H9 (cell line): ENCODE data around the gene PTPRN2. TPM values are rescaled to one million over a fixed set of nuclear protein-coding genes. Genes with fewer than 3 reads are reported as not detected.

ENCODE experiments used
- DNase-seq: peaks from one replicate; pipeline ENCODE4 v3.0.0-alpha.2; 2017
- H2AFZ ChIP-seq: one replicate; pipeline ENCODE4 v1.6.1; 2013; ENCODE audit warnings: mild to moderate bottlenecking, low read length, control low read depth, moderate library complexity
- H2AK5ac ChIP-seq: 2 replicates; pipeline ENCODE4 v1.6.1; 2013; ENCODE audit warnings: low read length, control low read depth, mixed read lengths; ENCODE audit not compliant: insufficient read length
- H2BK120ac ChIP-seq: one replicate; pipeline ENCODE4 v1.6.1; 2013; ENCODE audit warnings: low read depth, mild to moderate bottlenecking, low read length, control low read depth, inconsistent platforms; ENCODE audit not compliant: poor library complexity, severe bottlenecking
- H2BK12ac ChIP-seq: 2 replicates; pipeline ENCODE4 v1.6.1; 2013; ENCODE audit warnings: low read length, control low read depth, mixed read lengths, low read depth; ENCODE audit not compliant: insufficient read length
- H2BK15ac ChIP-seq: 2 replicates; pipeline ENCODE4 v1.6.1; 2013; ENCODE audit warnings: low read depth, low read length, control low read depth
- H2BK20ac ChIP-seq: one replicate; pipeline ENCODE4 v1.6.1; 2013; ENCODE audit warnings: low read depth, mild to moderate bottlenecking, low read length, control low read depth, inconsistent platforms; ENCODE audit not compliant: poor library complexity, severe bottlenecking
- H2BK5ac ChIP-seq: 2 replicates; pipeline ENCODE4 v1.6.1; 2013; ENCODE audit warnings: low read length, control low read depth, mixed read lengths; ENCODE audit not compliant: insufficient read length
- H3K14ac ChIP-seq: 2 replicates; pipeline ENCODE4 v1.6.1; 2013; ENCODE audit warnings: low read length, control low read depth; ENCODE audit not compliant: insufficient read depth
- H3K18ac ChIP-seq: 2 replicates; pipeline ENCODE4 v1.6.1; 2013; ENCODE audit warnings: low read depth, mild to moderate bottlenecking, mixed read lengths, low read length, control low read depth; ENCODE audit not compliant: insufficient read length
- H3K23ac ChIP-seq: 2 replicates; pipeline ENCODE4 v1.6.1; 2013; ENCODE audit warnings: low read length, control low read depth, mixed read lengths, low read depth; ENCODE audit not compliant: insufficient read length
- H3K23me2 ChIP-seq: 2 replicates; pipeline ENCODE4 v1.6.1; 2013; ENCODE audit warnings: low read depth, mild to moderate bottlenecking, mixed read lengths, low read length, control low read depth; ENCODE audit not compliant: insufficient read length, poor library complexity, severe bottlenecking
- H3K27ac ChIP-seq: 2 replicates; pipeline ENCODE4 v1.5.1; 2013; ENCODE audit warnings: low read length, control low read depth, mixed read lengths, low read depth; ENCODE audit not compliant: insufficient read length
- H3K27me3 ChIP-seq: 2 replicates; pipeline ENCODE4 v1.6.1; 2013; ENCODE audit warnings: low read length, control low read depth, inconsistent platforms; ENCODE audit not compliant: insufficient read depth
- H3K4ac ChIP-seq: 2 replicates; pipeline ENCODE4 v1.6.1; 2013; ENCODE audit warnings: low read depth, mild to moderate bottlenecking, control low read depth, inconsistent platforms, low read length, moderate library complexity
- H3K4me1 ChIP-seq: 2 replicates; pipeline ENCODE4 v1.6.1; 2013; ENCODE audit warnings: low read length, control low read depth, inconsistent platforms; ENCODE audit not compliant: insufficient read depth
- H3K4me2 ChIP-seq: 2 replicates; pipeline ENCODE4 v1.6.1; 2013; ENCODE audit warnings: low read length, control low read depth, mixed read lengths; ENCODE audit not compliant: insufficient read length, insufficient read depth
- H3K56ac ChIP-seq: 2 replicates; pipeline ENCODE4 v1.6.1; 2013; ENCODE audit warnings: low read depth, mild to moderate bottlenecking, mixed read lengths, low read length, control low read depth; ENCODE audit not compliant: insufficient read length
- H3K79me1 ChIP-seq: 2 replicates; pipeline ENCODE4 v1.6.1; 2013; ENCODE audit warnings: low read depth, mild to moderate bottlenecking, moderate library complexity, low read length, control low read depth, inconsistent platforms; ENCODE audit not compliant: insufficient read depth, poor library complexity, severe bottlenecking
- H3K79me2 ChIP-seq: 2 replicates; pipeline ENCODE4 v1.6.1; 2013; ENCODE audit warnings: low read length, control low read depth, inconsistent platforms; ENCODE audit not compliant: insufficient read depth
- H3K9ac ChIP-seq: 2 replicates; pipeline ENCODE4 v1.6.1; 2013; ENCODE audit warnings: low read length, control low read depth, mixed read lengths; ENCODE audit not compliant: insufficient read length; ENCODE audit errors: extremely low read depth
- H3K9me3 ChIP-seq: one replicate; pipeline ENCODE4 v1.6.1; 2013; ENCODE audit warnings: low read depth, low read length, inconsistent platforms; ENCODE audit not compliant: control insufficient read depth
- H3T11ph ChIP-seq: one replicate; pipeline ENCODE4 v1.6.1; 2013; ENCODE audit warnings: mild to moderate bottlenecking, low read length, control low read depth, inconsistent platforms
- H4K20me1 ChIP-seq: one replicate; pipeline ENCODE4 v1.6.1; 2013; ENCODE audit not compliant: control insufficient read depth, insufficient read length, insufficient read depth
- H4K5ac ChIP-seq: 2 replicates; pipeline ENCODE4 v1.6.1; 2013; ENCODE audit warnings: low read depth, mild to moderate bottlenecking, mixed read lengths, low read length, control low read depth; ENCODE audit not compliant: insufficient read length
- H4K8ac ChIP-seq: replicated peaks from 2 replicates; pipeline ENCODE4 v1.6.1; 2013; ENCODE audit warnings: low read length, control low read depth, mixed read lengths, low read depth; ENCODE audit not compliant: insufficient read length
- H4K91ac ChIP-seq: 2 replicates; pipeline ENCODE4 v1.6.1; 2013; ENCODE audit warnings: low read depth, mild to moderate bottlenecking, moderate library complexity, mixed read lengths, low read length, control low read depth; ENCODE audit not compliant: insufficient read length
- H3K27ac Mint-ChIP-seq, 3 experiments: 2 replicates in 2 of 3; 3 replicates in 1 of 3; pipeline ENCODE4 v1.8.0; 2020 to 2021; ENCODE audit warnings: mixed read lengths in 3 of 3, mild to moderate bottlenecking in 1 of 3, moderate library complexity in 1 of 3
- H3K27me3 Mint-ChIP-seq: 2 replicates; pipeline ENCODE4 v1.8.0; 2021; ENCODE audit warnings: low read depth, mild to moderate bottlenecking, moderate library complexity, mixed read lengths
- H3K36me3 Mint-ChIP-seq, 3 experiments: 2 replicates in 2 of 3; 3 replicates in 1 of 3; pipeline ENCODE4 v1.8.0; 2020 to 2021; ENCODE audit warnings: low read depth in 3 of 3, mixed read lengths in 3 of 3; ENCODE audit not compliant: insufficient read depth in 1 of 3
- H3K4me1 Mint-ChIP-seq, 2 experiments: 2 replicates each; pipeline ENCODE4 v1.8.0; 2020; ENCODE audit warnings: mixed read lengths in 2 of 2
- H3K4me3 Mint-ChIP-seq, 2 experiments: 2 replicates in 1 of 2; 3 replicates in 1 of 2; pipeline ENCODE4 v1.8.0; 2020 to 2021; ENCODE audit warnings: mild to moderate bottlenecking in 2 of 2, mixed read lengths in 2 of 2, moderate library complexity in 1 of 2
- H3K9me3 Mint-ChIP-seq, 2 experiments: 2 replicates in 1 of 2; 3 replicates in 1 of 2; pipeline ENCODE4 v1.8.0; 2020; ENCODE audit warnings: mild to moderate bottlenecking in 2 of 2, mixed read lengths in 2 of 2, moderate library complexity in 1 of 2
- WGBS: extraction: QIAGEN DNeasy Blood & Tissue Kit; methylation state at CpG from one replicate; pipeline ENCODE4 v1.1.7; 2013; ENCODE audit warnings: missing lambda C conversion rate, low lambda C conversion rate, mixed read lengths; ENCODE audit not compliant: insufficient read length; ENCODE audit errors: extremely low coverage; 5-methylcytosine and 5-hydroxymethylcytosine counted together
- total RNA-seq: library from RNA; stranded (reverse); gene quantifications from 2 replicates; pipeline ENCODE4 v1.2.1, GENCODE V29; 2021
- TF ChIP-seq, protein P1 (sequence below): fragments of 200-600 bp; sonication (generic); conservative IDR thresholded peaks from 3 replicates; pipeline ENCODE4 v1.8.0; 2021; ENCODE audit warnings: antibody characterized with exemption, mild to moderate bottlenecking

PTPRN2 gene
- total RNA-seq, 1 experiment from 2014 or later = 5.2 TPM

DNA sequence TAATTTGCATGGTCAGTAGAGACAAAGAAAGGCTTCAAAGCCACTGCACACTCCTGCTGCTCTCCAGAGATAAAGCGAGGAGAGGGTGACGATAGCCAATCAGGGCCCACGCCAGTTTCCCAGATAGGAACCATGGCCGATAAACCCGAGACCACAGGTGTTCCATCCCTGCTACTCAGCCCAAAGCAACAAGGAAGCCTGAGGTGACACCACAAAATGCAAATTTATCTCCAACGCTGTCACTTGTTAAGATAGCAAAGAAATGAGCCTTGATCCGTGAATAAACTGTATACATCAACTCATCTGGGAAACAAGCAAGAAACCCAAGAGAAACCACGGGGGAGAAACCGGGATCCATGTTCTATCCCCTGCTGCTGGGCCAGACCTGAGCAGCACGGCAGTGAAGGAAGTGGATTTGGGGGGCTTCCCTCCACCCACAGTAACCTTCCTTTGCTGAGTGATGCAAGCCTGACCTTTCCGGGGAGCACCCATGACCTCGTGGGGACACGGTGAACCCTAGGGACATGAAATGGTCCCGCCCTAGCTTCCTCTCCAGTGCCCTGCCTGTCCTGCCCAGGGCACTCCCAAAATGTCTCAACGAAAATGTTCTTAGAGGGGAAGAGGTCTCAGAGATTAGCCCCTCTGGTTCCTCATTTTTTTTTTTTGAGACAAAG, 164.6 kb downstream of the PTPRN2 start:
- Histone ChIP-seq H3K27ac (no peak overlapping the region), H4K91ac (no peak overlapping the region), H2BK20ac (no peak overlapping the region), H3K4me1 (no peaks in the 10 kb centered on the region), H2AFZ (no peak overlapping the region), H4K20me1 (no peaks in the 10 kb centered on the region), H3K27me3 (no peaks in the 10 kb centered on the region), H3K56ac (no peak overlapping the region), H2BK15ac (no peak overlapping the region), H2AK5ac (no peak overlapping the region), H2BK120ac (no peak overlapping the region), H3K9ac (no peak overlapping the region), H3K23me2 (no peaks in the 10 kb centered on the region), H3K79me2 (no peaks in the 10 kb centered on the region), H2BK12ac (no peak overlapping the region), H2BK5ac (no peak overlapping the region), H3K14ac (no peak overlapping the region), H4K8ac (no peak overlapping the region), H4K5ac (no peak overlapping the region), H3K18ac (no peak overlapping the region), H3T11ph (no peak overlapping the region), H3K4me2 (no peak overlapping the region), H3K23ac (no peak overlapping the region), H3K4ac (no peak overlapping the region), H3K79me1 (no peaks in the 10 kb centered on the region), H3K9me3 (peaks cover 11% of the 10 kb centered on the region)
- no peak overlapping the region for H3K4me3 Mint-ChIP-seq
- no peak for DNase-seq
- WGBS = no CpG with 5 or more reads among the region's 15 CpGs
- TF ChIP-seq, protein P1, sequence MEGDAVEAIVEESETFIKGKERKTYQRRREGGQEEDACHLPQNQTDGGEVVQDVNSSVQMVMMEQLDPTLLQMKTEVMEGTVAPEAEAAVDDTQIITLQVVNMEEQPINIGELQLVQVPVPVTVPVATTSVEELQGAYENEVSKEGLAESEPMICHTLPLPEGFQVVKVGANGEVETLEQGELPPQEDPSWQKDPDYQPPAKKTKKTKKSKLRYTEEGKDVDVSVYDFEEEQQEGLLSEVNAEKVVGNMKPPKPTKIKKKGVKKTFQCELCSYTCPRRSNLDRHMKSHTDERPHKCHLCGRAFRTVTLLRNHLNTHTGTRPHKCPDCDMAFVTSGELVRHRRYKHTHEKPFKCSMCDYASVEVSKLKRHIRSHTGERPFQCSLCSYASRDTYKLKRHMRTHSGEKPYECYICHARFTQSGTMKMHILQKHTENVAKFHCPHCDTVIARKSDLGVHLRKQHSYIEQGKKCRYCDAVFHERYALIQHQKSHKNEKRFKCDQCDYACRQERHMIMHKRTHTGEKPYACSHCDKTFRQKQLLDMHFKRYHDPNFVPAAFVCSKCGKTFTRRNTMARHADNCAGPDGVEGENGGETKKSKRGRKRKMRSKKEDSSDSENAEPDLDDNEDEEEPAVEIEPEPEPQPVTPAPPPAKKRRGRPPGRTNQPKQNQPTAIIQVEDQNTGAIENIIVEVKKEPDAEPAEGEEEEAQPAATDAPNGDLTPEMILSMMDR = no peak
- H3K9me3 Mint-ChIP-seq = peaks cover 11 to 16% of the 10 kb centered on the region in 2 experiments
- peaks cover 4% of the 10 kb centered on the region; the same call in 1 of the 2 replicates for H3K27me3 Mint-ChIP-seq
- H3K4me1 Mint-ChIP-seq = peaks cover 0 to 4% of the 10 kb centered on the region in 2 experiments; a peak in 1 of 4 replicates
- no peak overlapping the region for H3K27ac Mint-ChIP-seq
- peaks cover 0 to 19% (median 0%) of the 10 kb centered on the region in 3 experiments; a peak in 5 of 7 replicates for H3K36me3 Mint-ChIP-seq
